HepG2 (cell line): Measurements from ENCODE around the gene STX10. TPM values are rescaled to one million over a fixed set of nuclear protein-coding genes. Genes with fewer than 3 reads are reported as not detected.

ENCODE experiments used
- ASH2L ChIP-seq: fragments of 300-600, 200-600 bp; sonication (generic); IDR thresholded peaks from 2 replicates; pipeline ENCODE4 v1.7.0; 2017; ENCODE audit warnings: low read depth, mild to moderate bottlenecking, moderate library complexity, mixed read lengths, low read length; ENCODE audit not compliant: insufficient read length
- GRHL1 ChIP-seq: sonication (generic); formaldehyde crosslinking; conservative IDR thresholded peaks from 2 replicates; pipeline ENCODE4 v1.8.0; 2022; ENCODE audit warnings: missing genetic modification reagents
- MIER2 ChIP-seq: IDR thresholded peaks from 2 replicates; pipeline ENCODE4 v1.6.1; 2016; ENCODE audit warnings: missing biosample characterization, missing genetic modification reagents
- MXI1 ChIP-seq: IDR thresholded peaks from 3 replicates; pipeline ENCODE4 v1.6.1; 2012; ENCODE audit warnings: low read depth, low read length, inconsistent platforms, borderline replicate concordance
- RBFOX2 ChIP-seq: fragments of 200-400 bp; formaldehyde crosslinking; IDR thresholded peaks from 2 replicates; pipeline ENCODE4 v1.6.1; 2017; ENCODE audit warnings: low read depth, mild to moderate bottlenecking, low read length
- RXRB ChIP-seq: IDR thresholded peaks from 2 replicates; pipeline ENCODE4 v1.6.1; 2016; ENCODE audit warnings: borderline replicate concordance, missing genetic modification reagents, missing compliant biosample characterization
- TOPORS ChIP-seq: sonication (generic); formaldehyde crosslinking; IDR thresholded peaks from 2 replicates; pipeline ENCODE4 v1.8.0; 2023; ENCODE audit warnings: mild to moderate bottlenecking, missing genetic modification reagents
- ZNF382 ChIP-seq: sonication (generic); formaldehyde crosslinking; IDR thresholded peaks from 2 replicates; pipeline ENCODE4 v1.5.0; 2020; ENCODE audit warnings: missing genetic modification reagents, mild to moderate bottlenecking, borderline replicate concordance
- ZNF451 ChIP-seq: sonication (generic); formaldehyde crosslinking; IDR thresholded peaks from 2 replicates; pipeline ENCODE4 v1.5.0; 2020; ENCODE audit warnings: mild to moderate bottlenecking, missing genetic modification reagents
- ZNF597 ChIP-seq: sonication (generic); formaldehyde crosslinking; IDR thresholded peaks from 2 replicates; pipeline ENCODE4 v1.5.0; 2020; ENCODE audit warnings: missing genetic modification reagents
- polyA plus RNA-seq, 8 experiments: library from polyadenylated mRNA; depleted of rRNA in 3 of 8; stranded (reverse) in 7 of 8; unstranded in 1 of 8; fragments of >200 nt; fragmentation: Illumina TruSeq in 4 of 8; extraction: Trizol in 4 of 8; gene quantifications; 2 replicates each; pipeline versions ENCODE4 v1.2.1 to v1.2.3, GENCODE V29; 2011 to 2016; ENCODE audit warnings: low read depth in 4 of 8, missing spikeins in 1 of 8, mixed read lengths in 1 of 8; ENCODE audit not compliant: insufficient read depth in 1 of 8
- total RNA-seq, 5 experiments: library from RNA; depleted of rRNA; stranded (reverse); fragments of >200 nt; fragmentation: Illumina TruSeq; extraction: Trizol; gene quantifications; 2 replicates each; pipeline ENCODE4 v1.2.3, GENCODE V29; 2016; ENCODE audit warnings: low read depth in 1 of 5

STX10 gene
- total and polyA plus RNA-seq, 2 of the 13 experiments (the other 11 are each of a cell fraction or from before 2014, with no cell fraction given): 47.9 to 66.4 TPM

DNA sequence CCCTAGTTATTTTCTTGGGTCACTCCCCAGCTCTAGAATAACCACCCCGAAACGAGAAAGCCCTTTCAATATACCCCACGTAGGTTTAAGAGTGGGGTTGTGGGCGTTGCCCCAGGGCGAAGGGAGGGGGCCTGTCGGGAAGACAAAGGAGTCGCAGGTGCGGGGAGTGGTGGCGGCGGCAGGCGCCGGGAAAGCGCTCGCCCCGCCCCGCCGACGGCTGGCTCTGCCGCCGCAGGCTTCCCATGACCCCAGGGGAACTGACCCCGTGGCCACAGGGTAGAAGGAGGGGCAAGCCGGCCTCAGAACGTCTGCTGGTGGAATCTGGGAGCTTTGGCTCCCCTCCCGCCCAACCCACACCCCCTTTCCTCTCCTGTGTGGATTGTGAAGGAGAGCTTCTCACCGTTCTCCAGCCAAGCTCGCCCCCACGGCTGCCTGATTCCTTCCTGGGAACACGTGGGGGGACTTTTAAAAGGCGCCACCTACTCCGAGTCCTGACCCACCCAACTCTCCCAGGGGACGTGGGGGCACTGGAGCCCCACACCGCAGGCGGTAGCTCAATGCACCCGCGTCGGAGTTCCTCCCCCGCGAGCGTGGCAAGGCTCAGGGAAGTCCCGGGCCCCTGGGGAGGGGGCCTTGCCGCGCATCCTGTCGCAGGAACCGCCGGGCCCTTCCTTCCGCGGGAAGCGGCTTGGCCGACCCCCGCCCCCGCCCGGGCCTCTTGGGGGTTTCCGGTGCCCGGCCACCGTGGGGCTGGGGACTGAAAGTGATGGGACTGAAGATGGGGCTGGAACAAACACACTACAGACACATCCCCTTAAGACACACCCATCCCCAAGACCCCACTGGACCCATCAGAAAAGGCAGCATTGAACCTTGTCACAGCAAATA lies 5.5 kb upstream of the STX10 start (continued):
- no peak for TF ChIP-seq GRHL1 (CRISPR knock-in tag)
- no peak for TF ChIP-seq MIER2 (CRISPR knock-in tag)
- no peak for TF ChIP-seq ZNF597
- TF ChIP-seq MXI1: peak; percentile 27; the same call in 1 of the 3 replicates
- no peak for TF ChIP-seq ZNF451 (CRISPR knock-in tag)
- no peak for TF ChIP-seq ZNF382
- peak; percentile 57 for TF ChIP-seq ASH2L
- peak; percentile 82 for TF ChIP-seq RBFOX2
- no peak for TF ChIP-seq TOPORS (CRISPR knock-in tag)
- TF ChIP-seq RXRB (CRISPR knock-in tag): peak; percentile 84
